ENCODE measurements around the gene WFIKKN1. TPM values are rescaled to one million over a fixed set of nuclear protein-coding genes. Genes with fewer than 3 reads are reported as not detected.

Gene WFIKKN1
- total RNA-seq, 2 experiments from 2014 or later = 0.47 to 1.2 TPM

DNA sequence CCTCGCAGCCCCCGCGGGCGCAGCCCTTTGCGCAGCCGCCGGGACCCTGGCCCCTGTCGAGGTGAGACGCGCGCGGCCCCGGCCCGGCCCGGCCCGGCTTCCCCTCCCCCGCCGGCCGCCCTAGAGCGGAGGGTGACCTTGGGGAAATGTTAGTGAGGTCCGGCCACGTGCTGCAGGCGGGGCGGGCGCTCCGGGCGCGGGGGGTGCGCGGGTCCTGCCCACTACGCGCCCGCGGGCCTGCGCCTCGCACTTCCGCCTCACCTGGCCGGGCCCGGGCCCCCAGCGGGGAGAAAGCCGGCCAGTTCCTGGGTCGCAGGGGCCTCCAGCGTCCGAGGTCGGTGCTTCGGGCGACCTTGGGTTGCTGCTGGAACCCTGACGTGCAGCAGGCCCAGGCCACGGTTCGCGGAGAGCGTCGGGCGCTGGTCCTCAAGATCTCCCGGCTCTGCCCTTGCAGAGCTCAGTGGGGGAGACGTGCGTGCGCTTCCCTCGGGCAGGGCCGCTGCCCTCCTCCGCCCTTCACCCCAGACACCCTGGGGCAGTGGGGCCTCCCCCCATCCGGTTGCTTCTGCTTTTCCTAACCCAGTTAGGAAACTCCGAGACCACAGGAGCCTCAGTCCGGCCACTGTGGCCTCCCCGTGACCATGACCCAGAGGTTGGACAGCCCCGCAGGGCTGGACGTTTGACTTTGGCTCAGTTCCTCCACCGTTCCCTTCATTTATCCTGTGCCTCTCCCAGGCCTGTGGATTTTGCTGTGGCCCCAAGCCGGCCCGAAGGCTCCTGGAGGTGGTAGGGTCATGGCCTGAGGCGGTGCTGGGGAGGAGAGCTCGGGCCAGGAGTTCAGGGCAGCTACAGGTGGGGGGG is 11.6 kb downstream of the WFIKKN1 start:
- CTCF ChIA-PET (ENCODE audit: unreplicated experiment) = no interaction called here
- POLR2A ChIA-PET = no interaction called here
- Histone ChIP-seq H3K4me1 (ENCODE audit: insufficient read depth, low read length, poor library complexity, severe bottlenecking) (peaks cover 45% of the 10 kb centered on the region), H3K4me2 (ENCODE audit: low read length) (peak overlapping the region; percentile 89), H3K9me2 (ENCODE audit: insufficient read depth, low read length) (no peaks in the 10 kb centered on the region), H3K27ac (ENCODE audit: low read depth, low read length, poor library complexity, severe bottlenecking) (peak overlapping the region; percentile 40), H3K36me3 (ENCODE audit: insufficient read depth, low read length) (no peaks in the 10 kb centered on the region; the same call in 1 of the 2 replicates), H4K20me1 (ENCODE audit: insufficient read depth, low read length) (no peaks in the 10 kb centered on the region), H3K79me2 (ENCODE audit: insufficient read depth, low read depth, low read length) (no peaks in the 10 kb centered on the region; the same call in 1 of the 2 replicates), H3K4me3 (ENCODE audit: low read depth, low read length, poor library complexity, severe bottlenecking) (peak overlapping the region; percentile 78), H3K9me3 (ENCODE audit: low read length) (no peaks in the 10 kb centered on the region), H2AFZ (ENCODE audit: low read length) (peak overlapping the region; percentile 74)
- intact Hi-C loops (cut with micrococcal nuclease; ENCODE audit: unreplicated experiment) = no loop called here
- TF ChIP-seq, protein P1, sequence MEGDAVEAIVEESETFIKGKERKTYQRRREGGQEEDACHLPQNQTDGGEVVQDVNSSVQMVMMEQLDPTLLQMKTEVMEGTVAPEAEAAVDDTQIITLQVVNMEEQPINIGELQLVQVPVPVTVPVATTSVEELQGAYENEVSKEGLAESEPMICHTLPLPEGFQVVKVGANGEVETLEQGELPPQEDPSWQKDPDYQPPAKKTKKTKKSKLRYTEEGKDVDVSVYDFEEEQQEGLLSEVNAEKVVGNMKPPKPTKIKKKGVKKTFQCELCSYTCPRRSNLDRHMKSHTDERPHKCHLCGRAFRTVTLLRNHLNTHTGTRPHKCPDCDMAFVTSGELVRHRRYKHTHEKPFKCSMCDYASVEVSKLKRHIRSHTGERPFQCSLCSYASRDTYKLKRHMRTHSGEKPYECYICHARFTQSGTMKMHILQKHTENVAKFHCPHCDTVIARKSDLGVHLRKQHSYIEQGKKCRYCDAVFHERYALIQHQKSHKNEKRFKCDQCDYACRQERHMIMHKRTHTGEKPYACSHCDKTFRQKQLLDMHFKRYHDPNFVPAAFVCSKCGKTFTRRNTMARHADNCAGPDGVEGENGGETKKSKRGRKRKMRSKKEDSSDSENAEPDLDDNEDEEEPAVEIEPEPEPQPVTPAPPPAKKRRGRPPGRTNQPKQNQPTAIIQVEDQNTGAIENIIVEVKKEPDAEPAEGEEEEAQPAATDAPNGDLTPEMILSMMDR (conservative IDR thresholded peaks at IDR 0.05; ENCODE audit: low read length) = no peak
- no peak for TF ChIP-seq EZH2phosphoT487 (IDR thresholded peaks at IDR 0.05; ENCODE audit: borderline replicate concordance, low read depth, low read length)
- no TSS peak for BruUV-seq (replicated peaks)
- peak; percentile 60 for DNase-seq (ENCODE audit: low spot score)

DNA sequence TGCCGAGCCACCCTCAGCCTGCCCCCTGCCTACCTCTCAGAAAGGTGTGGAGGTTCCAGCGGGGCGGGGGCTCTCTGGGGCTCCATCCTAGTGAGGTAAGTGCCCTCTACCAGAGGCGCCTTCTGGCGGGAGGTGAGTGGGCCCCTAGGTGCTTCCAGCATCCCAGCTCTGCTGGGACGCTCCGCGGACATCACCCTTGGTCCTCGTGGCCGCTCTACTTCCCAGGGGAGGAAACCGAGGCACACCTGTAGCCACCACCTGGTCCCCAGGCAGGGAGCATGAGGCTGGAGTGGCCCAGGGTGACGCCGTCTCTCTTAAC is 12.2 kb downstream of the WFIKKN1 start:
- H3K27ac ChIP-seq (ENCODE audit: low read depth, low read length, poor library complexity, severe bottlenecking) = peak overlapping the region; percentile 40
- H3K4me1 ChIP-seq (ENCODE audit: insufficient read depth, low read length, poor library complexity, severe bottlenecking) = peaks cover 44% of the 10 kb centered on the region
- ChIA-PET CTCF (ENCODE audit: unreplicated experiment) (no interaction called here), POLR2A (no interaction called here)
- no peaks in the 10 kb centered on the region for H4K20me1 ChIP-seq (ENCODE audit: insufficient read depth, low read length)
- H3K9me2 ChIP-seq (ENCODE audit: insufficient read depth, low read length) = no peaks in the 10 kb centered on the region
- no TSS peak for BruUV-seq (replicated peaks)
- H3K4me3 ChIP-seq (ENCODE audit: low read depth, low read length, poor library complexity, severe bottlenecking) = peak overlapping the region; percentile 78
- no peak for TF ChIP-seq EZH2phosphoT487 (IDR thresholded peaks at IDR 0.05; ENCODE audit: borderline replicate concordance, low read depth, low read length)
- TF ChIP-seq, protein P1 (conservative IDR thresholded peaks at IDR 0.05; ENCODE audit: low read length) = no peak
- H3K79me2 ChIP-seq (ENCODE audit: insufficient read depth, low read depth, low read length) = no peaks in the 10 kb centered on the region; the same call in 1 of the 2 replicates
- no peaks in the 10 kb centered on the region; the same call in 1 of the 2 replicates for H3K36me3 ChIP-seq (ENCODE audit: insufficient read depth, low read length)
- H2AFZ ChIP-seq (ENCODE audit: low read length) = no peak overlapping the region
- intact Hi-C loops (cut with micrococcal nuclease; ENCODE audit: unreplicated experiment) = no loop called here
- DNase-seq (ENCODE audit: low spot score) = no peak
- no peaks in the 10 kb centered on the region for H3K9me3 ChIP-seq (ENCODE audit: low read length)
- H3K4me2 ChIP-seq (ENCODE audit: low read length) = peak overlapping the region; percentile 89

DNA sequence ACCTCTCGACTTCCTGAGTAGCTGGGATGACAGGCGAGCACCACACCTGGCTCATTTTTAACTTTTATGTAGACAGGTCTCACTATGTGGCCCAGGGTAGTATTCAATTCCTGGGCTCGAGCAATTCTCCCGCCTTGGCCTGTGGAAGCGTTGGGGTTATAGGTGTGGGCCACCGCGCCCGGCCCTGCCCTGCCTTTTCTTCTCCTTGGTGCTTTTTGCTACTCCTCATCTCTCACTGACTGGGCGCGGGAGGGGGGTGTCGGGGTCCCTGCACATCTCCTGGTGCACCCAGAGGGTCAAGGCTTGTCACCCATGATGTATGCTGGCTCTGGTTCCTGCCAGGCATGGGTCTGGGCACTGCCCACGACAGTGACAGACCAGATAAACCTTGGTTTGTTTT is 13.8 kb downstream of the WFIKKN1 start:
- H3K4me3 ChIP-seq (ENCODE audit: low read depth, low read length, poor library complexity, severe bottlenecking) = no peak overlapping the region
- no peak overlapping the region for H3K27ac ChIP-seq (ENCODE audit: low read depth, low read length, poor library complexity, severe bottlenecking)
- no peaks in the 10 kb centered on the region; the same call in 1 of the 2 replicates for H3K36me3 ChIP-seq (ENCODE audit: insufficient read depth, low read length)
- POLR2A ChIA-PET = no interaction called here
- no peak for DNase-seq (ENCODE audit: low spot score)
- no peaks in the 10 kb centered on the region; the same call in 1 of the 2 replicates for H3K79me2 ChIP-seq (ENCODE audit: insufficient read depth, low read depth, low read length)
- H3K9me2 ChIP-seq (ENCODE audit: insufficient read depth, low read length) = no peaks in the 10 kb centered on the region
- intact Hi-C loops (cut with micrococcal nuclease; ENCODE audit: unreplicated experiment) = no loop called here
- H4K20me1 ChIP-seq (ENCODE audit: insufficient read depth, low read length) = no peaks in the 10 kb centered on the region
- no peak overlapping the region for H3K4me2 ChIP-seq (ENCODE audit: low read length)
- TF ChIP-seq EZH2phosphoT487 (IDR thresholded peaks at IDR 0.05; ENCODE audit: borderline replicate concordance, low read depth, low read length) = no peak
- TF ChIP-seq, protein P1 (conservative IDR thresholded peaks at IDR 0.05; ENCODE audit: low read length) = no peak
- CTCF ChIA-PET (ENCODE audit: unreplicated experiment) = no interaction called here
- peaks cover 35% of the 10 kb centered on the region for H3K4me1 ChIP-seq (ENCODE audit: insufficient read depth, low read length, poor library complexity, severe bottlenecking)
- no peak overlapping the region for H2AFZ ChIP-seq (ENCODE audit: low read length)
- H3K9me3 ChIP-seq (ENCODE audit: low read length) = no peaks in the 10 kb centered on the region
- no TSS peak for BruUV-seq (replicated peaks)
